GM12878 (cell line): ENCODE results near the gene CNN1. TPM values are rescaled to one million over a fixed set of nuclear protein-coding genes. Genes with fewer than 3 reads are reported as not detected.

ENCODE experiments used
- ATF7 ChIP-seq: fragments of 450-650 bp; IDR thresholded peaks from 2 replicates; pipeline ENCODE4 v1.6.1; 2016; ENCODE audit warnings: low read depth, mild to moderate bottlenecking
- CHD2 ChIP-seq: IDR thresholded peaks from 2 replicates; pipeline ENCODE4 v1.6.1; 2011; ENCODE audit warnings: low read depth, low read length, improper control_type of control experiment, borderline replicate concordance
- CREB1 ChIP-seq: IDR thresholded peaks from 2 replicates; pipeline ENCODE4 v1.6.1; 2012; ENCODE audit warnings: low read depth, mild to moderate bottlenecking, inconsistent platforms
- FOXK2 ChIP-seq: fragments of 450-650 bp; IDR thresholded peaks from 2 replicates; pipeline ENCODE4 v1.6.1; 2017; ENCODE audit warnings: mild to moderate bottlenecking, moderate library complexity
- HCFC1 ChIP-seq: fragments of 150-350 bp; IDR thresholded peaks from 2 replicates; pipeline ENCODE4 v1.6.1; 2014; ENCODE audit warnings: low read length
- IKZF1 ChIP-seq: fragments of 450-650 bp; conservative IDR thresholded peaks from 2 replicates; pipeline ENCODE4 v1.6.1; 2017; ENCODE audit warnings: antibody characterized with exemption, mild to moderate bottlenecking
- MTA2 ChIP-seq: fragments of 450-650 bp; IDR thresholded peaks from 2 replicates; pipeline ENCODE4 v1.6.1; 2016; ENCODE audit warnings: low read depth, mild to moderate bottlenecking, moderate library complexity
- NFYA ChIP-seq: IDR thresholded peaks from 2 replicates; pipeline ENCODE4 v1.6.1; 2011; ENCODE audit warnings: low read depth, mild to moderate bottlenecking, low read length, improper control_type of control experiment, borderline replicate concordance
- RAD51 ChIP-seq: fragments of 450-650 bp; IDR thresholded peaks from 2 replicates; pipeline ENCODE4 v1.6.1; 2016; ENCODE audit warnings: moderate library complexity, mild to moderate bottlenecking, inconsistent platforms
- RFX5 ChIP-seq: IDR thresholded peaks from 2 replicates; pipeline ENCODE4 v1.6.1; 2011; ENCODE audit warnings: low read depth, low read length, improper control_type of control experiment
- SIX5 ChIP-seq: IDR thresholded peaks from 2 replicates; pipeline ENCODE4 v1.6.1; 2011; ENCODE audit warnings: mild to moderate bottlenecking, low read depth, low read length, moderate library complexity; ENCODE audit not compliant: severe bottlenecking
- TBL1XR1 ChIP-seq: IDR thresholded peaks from 2 replicates; pipeline ENCODE4 v1.6.1; 2012; ENCODE audit warnings: low read depth, low read length, improper control_type of control experiment
- TCF7 ChIP-seq: IDR thresholded peaks from 2 replicates; pipeline ENCODE4 v1.6.1; 2014; ENCODE audit warnings: antibody characterized with exemption, borderline replicate concordance
- polyA plus RNA-seq, 11 experiments: library from polyadenylated mRNA; depleted of rRNA in 4 of 11; unstranded in 6 of 11; stranded (reverse) in 5 of 11; fragments of >200 nt; fragmentation: Nextera tagmentation in 4 of 11; fragmentation: Illumina TruSeq in 1 of 11; extraction: Ambion mirVana in 4 of 11; extraction: Trizol in 1 of 11; gene quantifications; 1 replicate in 1 of 11; 2 replicates in 10 of 11; pipeline versions ENCODE4 v1.2.1 to v1.2.3, GENCODE V29; 2011 to 2016; ENCODE audit warnings: inconsistent platforms in 2 of 11, missing spikeins in 2 of 11, low read depth in 1 of 11
- total RNA-seq, 4 experiments: library from RNA; depleted of rRNA in 3 of 4; stranded (reverse); fragments of >200 nt in 3 of 4; fragmentation: Illumina TruSeq in 1 of 4; extraction: Trizol in 1 of 4; gene quantifications; 2 replicates each; pipeline versions ENCODE4 v1.2.1 to v1.2.3, GENCODE V29; 2013 to 2021
- TF ChIP-seq, protein P1 (sequence below), 3 experiments: IDR thresholded peaks in 2 of 3; conservative IDR thresholded peaks in 1 of 3; 2 replicates each; pipeline ENCODE4 v1.5.1; 2011; ENCODE audit warnings: low read depth in 3 of 3, low read length in 3 of 3, mild to moderate bottlenecking in 3 of 3, control low read depth in 2 of 3, moderate library complexity in 2 of 3, inconsistent platforms in 1 of 3, mixed read lengths in 1 of 3; ENCODE audit not compliant: control insufficient read depth in 2 of 3, insufficient read depth in 1 of 3; ENCODE audit errors: extremely low read depth in 1 of 3
- TF ChIP-seq, protein P2 (sequence below): fragments of 450-650 bp; IDR thresholded peaks from 2 replicates; pipeline ENCODE4 v1.6.1; 2017; ENCODE audit warnings: mild to moderate bottlenecking
- TF ChIP-seq, protein P3 (sequence below): fragments of 450-650 bp; IDR thresholded peaks from 2 replicates; pipeline ENCODE4 v1.6.1; 2017; ENCODE audit warnings: borderline replicate concordance
- TF ChIP-seq, protein P4 (sequence below): IDR thresholded peaks from 2 replicates; pipeline ENCODE4 v1.6.1; 2011; ENCODE audit warnings: mild to moderate bottlenecking, low read depth, low read length, moderate library complexity; ENCODE audit not compliant: insufficient replicate concordance
- TF ChIP-seq, protein P5 (sequence below): fragments of 150-350 bp; IDR thresholded peaks from 2 replicates; pipeline ENCODE4 v1.6.1; 2016; ENCODE audit warnings: low read depth, low read length

CNN1 gene
- total and polyA plus RNA-seq, 10 of the 15 experiments (the other 5 are each of a cell fraction or from before 2014, with no cell fraction given) = 0.03 to 0.58 (median 0.22) TPM; not detected in 1

DNA sequence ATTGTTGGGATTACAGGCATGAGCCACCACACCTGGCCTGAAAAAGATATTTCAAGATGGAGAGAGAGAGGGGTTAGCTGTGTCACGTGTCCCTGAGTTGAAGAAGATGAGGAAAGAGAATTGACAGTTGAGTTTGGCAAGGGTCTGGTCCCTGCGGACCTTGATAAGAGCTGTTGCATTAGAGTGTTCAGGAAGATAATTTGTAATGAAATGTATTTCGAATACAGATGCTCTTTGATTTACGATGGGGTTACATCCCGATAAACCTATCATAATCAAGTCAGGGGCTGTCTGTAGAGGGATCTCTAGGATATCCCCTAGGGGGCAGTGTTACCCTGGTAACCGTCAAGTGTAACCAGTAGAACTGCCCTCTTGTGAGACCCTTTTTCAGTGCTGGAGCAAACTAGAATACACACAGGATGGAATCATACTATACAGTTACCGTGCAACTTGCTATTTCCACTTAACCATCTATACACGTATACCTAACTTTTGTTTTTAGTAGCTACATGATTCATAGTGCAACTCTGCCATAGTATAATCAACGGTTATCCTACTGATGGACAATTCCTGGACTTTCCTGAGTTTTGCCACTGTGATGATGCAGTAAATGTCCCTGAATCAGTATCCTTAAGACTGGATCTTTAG, 21.9 kb downstream of the CNN1 start (continued):
- TF ChIP-seq, protein P1, sequence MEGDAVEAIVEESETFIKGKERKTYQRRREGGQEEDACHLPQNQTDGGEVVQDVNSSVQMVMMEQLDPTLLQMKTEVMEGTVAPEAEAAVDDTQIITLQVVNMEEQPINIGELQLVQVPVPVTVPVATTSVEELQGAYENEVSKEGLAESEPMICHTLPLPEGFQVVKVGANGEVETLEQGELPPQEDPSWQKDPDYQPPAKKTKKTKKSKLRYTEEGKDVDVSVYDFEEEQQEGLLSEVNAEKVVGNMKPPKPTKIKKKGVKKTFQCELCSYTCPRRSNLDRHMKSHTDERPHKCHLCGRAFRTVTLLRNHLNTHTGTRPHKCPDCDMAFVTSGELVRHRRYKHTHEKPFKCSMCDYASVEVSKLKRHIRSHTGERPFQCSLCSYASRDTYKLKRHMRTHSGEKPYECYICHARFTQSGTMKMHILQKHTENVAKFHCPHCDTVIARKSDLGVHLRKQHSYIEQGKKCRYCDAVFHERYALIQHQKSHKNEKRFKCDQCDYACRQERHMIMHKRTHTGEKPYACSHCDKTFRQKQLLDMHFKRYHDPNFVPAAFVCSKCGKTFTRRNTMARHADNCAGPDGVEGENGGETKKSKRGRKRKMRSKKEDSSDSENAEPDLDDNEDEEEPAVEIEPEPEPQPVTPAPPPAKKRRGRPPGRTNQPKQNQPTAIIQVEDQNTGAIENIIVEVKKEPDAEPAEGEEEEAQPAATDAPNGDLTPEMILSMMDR (IDR thresholded peaks at IDR 0.05 in 2 of 3, conservative IDR thresholded peaks at IDR 0.05 in 1 of 3; ENCODE audit: control insufficient read depth in 2 of 3, extremely low read depth in 1 of 3, insufficient read depth in 1 of 3, low read depth in 3 of 3, low read length in 3 of 3) = peak; percentile 68 to 90 (median 77)
- TF ChIP-seq RFX5 = no peak; the same call in 1 of the 2 replicates
- TF ChIP-seq, protein P2, sequence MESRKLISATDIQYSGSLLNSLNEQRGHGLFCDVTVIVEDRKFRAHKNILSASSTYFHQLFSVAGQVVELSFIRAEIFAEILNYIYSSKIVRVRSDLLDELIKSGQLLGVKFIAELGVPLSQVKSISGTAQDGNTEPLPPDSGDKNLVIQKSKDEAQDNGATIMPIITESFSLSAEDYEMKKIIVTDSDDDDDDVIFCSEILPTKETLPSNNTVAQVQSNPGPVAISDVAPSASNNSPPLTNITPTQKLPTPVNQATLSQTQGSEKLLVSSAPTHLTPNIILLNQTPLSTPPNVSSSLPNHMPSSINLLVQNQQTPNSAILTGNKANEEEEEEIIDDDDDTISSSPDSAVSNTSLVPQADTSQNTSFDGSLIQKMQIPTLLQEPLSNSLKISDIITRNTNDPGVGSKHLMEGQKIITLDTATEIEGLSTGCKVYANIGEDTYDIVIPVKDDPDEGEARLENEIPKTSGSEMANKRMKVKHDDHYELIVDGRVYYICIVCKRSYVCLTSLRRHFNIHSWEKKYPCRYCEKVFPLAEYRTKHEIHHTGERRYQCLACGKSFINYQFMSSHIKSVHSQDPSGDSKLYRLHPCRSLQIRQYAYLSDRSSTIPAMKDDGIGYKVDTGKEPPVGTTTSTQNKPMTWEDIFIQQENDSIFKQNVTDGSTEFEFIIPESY = no peak
- no peak for TF ChIP-seq CHD2
- TF ChIP-seq, protein P3, sequence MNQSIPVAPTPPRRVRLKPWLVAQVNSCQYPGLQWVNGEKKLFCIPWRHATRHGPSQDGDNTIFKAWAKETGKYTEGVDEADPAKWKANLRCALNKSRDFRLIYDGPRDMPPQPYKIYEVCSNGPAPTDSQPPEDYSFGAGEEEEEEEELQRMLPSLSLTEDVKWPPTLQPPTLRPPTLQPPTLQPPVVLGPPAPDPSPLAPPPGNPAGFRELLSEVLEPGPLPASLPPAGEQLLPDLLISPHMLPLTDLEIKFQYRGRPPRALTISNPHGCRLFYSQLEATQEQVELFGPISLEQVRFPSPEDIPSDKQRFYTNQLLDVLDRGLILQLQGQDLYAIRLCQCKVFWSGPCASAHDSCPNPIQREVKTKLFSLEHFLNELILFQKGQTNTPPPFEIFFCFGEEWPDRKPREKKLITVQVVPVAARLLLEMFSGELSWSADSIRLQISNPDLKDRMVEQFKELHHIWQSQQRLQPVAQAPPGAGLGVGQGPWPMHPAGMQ = no peak
- no peak for TF ChIP-seq TBL1XR1
- no peak for TF ChIP-seq MTA2
- TF ChIP-seq, protein P4, sequence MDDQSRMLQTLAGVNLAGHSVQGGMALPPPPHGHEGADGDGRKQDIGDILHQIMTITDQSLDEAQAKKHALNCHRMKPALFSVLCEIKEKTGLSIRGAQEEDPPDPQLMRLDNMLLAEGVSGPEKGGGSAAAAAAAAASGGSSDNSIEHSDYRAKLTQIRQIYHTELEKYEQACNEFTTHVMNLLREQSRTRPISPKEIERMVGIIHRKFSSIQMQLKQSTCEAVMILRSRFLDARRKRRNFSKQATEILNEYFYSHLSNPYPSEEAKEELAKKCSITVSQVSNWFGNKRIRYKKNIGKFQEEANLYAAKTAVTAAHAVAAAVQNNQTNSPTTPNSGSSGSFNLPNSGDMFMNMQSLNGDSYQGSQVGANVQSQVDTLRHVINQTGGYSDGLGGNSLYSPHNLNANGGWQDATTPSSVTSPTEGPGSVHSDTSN = no peak
- TF ChIP-seq IKZF1 = peak; percentile 70
- TF ChIP-seq TCF7 = no peak
- TF ChIP-seq, protein P5, sequence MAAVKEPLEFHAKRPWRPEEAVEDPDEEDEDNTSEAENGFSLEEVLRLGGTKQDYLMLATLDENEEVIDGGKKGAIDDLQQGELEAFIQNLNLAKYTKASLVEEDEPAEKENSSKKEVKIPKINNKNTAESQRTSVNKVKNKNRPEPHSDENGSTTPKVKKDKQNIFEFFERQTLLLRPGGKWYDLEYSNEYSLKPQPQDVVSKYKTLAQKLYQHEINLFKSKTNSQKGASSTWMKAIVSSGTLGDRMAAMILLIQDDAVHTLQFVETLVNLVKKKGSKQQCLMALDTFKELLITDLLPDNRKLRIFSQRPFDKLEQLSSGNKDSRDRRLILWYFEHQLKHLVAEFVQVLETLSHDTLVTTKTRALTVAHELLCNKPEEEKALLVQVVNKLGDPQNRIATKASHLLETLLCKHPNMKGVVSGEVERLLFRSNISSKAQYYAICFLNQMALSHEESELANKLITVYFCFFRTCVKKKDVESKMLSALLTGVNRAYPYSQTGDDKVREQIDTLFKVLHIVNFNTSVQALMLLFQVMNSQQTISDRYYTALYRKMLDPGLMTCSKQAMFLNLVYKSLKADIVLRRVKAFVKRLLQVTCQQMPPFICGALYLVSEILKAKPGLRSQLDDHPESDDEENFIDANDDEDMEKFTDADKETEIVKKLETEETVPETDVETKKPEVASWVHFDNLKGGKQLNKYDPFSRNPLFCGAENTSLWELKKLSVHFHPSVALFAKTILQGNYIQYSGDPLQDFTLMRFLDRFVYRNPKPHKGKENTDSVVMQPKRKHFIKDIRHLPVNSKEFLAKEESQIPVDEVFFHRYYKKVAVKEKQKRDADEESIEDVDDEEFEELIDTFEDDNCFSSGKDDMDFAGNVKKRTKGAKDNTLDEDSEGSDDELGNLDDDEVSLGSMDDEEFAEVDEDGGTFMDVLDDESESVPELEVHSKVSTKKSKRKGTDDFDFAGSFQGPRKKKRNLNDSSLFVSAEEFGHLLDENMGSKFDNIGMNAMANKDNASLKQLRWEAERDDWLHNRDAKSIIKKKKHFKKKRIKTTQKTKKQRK = no peak
- TF ChIP-seq RAD51 = peak; percentile 70; the same call in 1 of the 2 replicates
- TF ChIP-seq ATF7 = peak; percentile 27; the same call in 1 of the 2 replicates
- no peak for TF ChIP-seq HCFC1
- no peak for TF ChIP-seq NFYA
- no peak for TF ChIP-seq FOXK2
- TF ChIP-seq SIX5 = no peak
- TF ChIP-seq CREB1 = 0 out of 2 replicates have a peak, but pooled peaks have one; percentile 34
